Measurements from ENCODE around the gene KRTAP10-6.

The KRTAP10-6 gene

GRCh38 chr21:44618504-44618903 is 26.2 kb upstream of the KRTAP10-6 start:
- WGBS, result 69% methylated on average over 3 of the region's 4 CpGs
- no peaks in the 10 kb centered on the region for H3K27me3 ChIP-seq (ENCODE audit: control insufficient read depth in 1 of 2, insufficient read depth in 1 of 2, low read length in 2 of 2)

GRCh38 chr21:44617071-44617501 is 24.8 kb upstream of the KRTAP10-6 start:
- H3K9ac ChIP-seq (ENCODE audit: low read length), result no peak overlapping the region
- WGBS, result 65% methylated on average over 8 of the region's 8 CpGs

More at GRCh38 chr21:44618504-44618903, 26.2 kb upstream of the KRTAP10-6 start:
- no peaks in the 10 kb centered on the region for H3K36me3 ChIP-seq (ENCODE audit: control insufficient read depth in 1 of 2, insufficient read depth in 2 of 2, low read depth in 1 of 2, low read length in 2 of 2)
- no peak overlapping the region for H2BK12ac ChIP-seq (ENCODE audit: low read length in 2 of 2)
- no peaks in the 10 kb centered on the region for H3K79me1 ChIP-seq (replicated peaks; ENCODE audit: low read length, poor library complexity, severe bottlenecking)
- H3K27ac ChIP-seq (ENCODE audit: low read length, poor library complexity, severe bottlenecking), result no peak overlapping the region
- no peak overlapping the region for H2AK5ac ChIP-seq (ENCODE audit: low read length, severe bottlenecking)
- H3K14ac ChIP-seq (ENCODE audit: low read length in 2 of 2), result no peak overlapping the region
- no peak for DNase-seq
- no peak overlapping the region for H3K9ac ChIP-seq (ENCODE audit: low read length)
- no peak overlapping the region for H2BK15ac ChIP-seq (ENCODE audit: low read depth, poor library complexity, severe bottlenecking)
- H3K4me1 ChIP-seq (ENCODE audit: control insufficient read depth, insufficient read depth, low read depth, low read length), result no peaks in the 10 kb centered on the region
- H3K4ac ChIP-seq (ENCODE audit: low read depth in 1 of 2, low read length in 2 of 2), result no peak overlapping the region
- no peak overlapping the region for H4K8ac ChIP-seq (ENCODE audit: low read length)
- H4K91ac ChIP-seq (ENCODE audit: low read length), result no peak overlapping the region
- no peak overlapping the region for H3K4me3 ChIP-seq (ENCODE audit: insufficient read depth in 1 of 2, low read depth in 1 of 2, low read length in 2 of 2)
- no peak overlapping the region for H3K23ac ChIP-seq (ENCODE audit: low read length in 2 of 2)
- H3K9me3 ChIP-seq (ENCODE audit: control insufficient read depth, low read length), result peaks cover 31% of the 10 kb centered on the region
- H2AFZ ChIP-seq (ENCODE audit: low read depth, low read length), result no peak overlapping the region
- no peak overlapping the region for H2BK5ac ChIP-seq (ENCODE audit: low read depth, low read length, poor library complexity, severe bottlenecking)
- no peak overlapping the region for H3K18ac ChIP-seq (ENCODE audit: low read depth in 1 of 2, low read length in 2 of 2)
- H3K4me2 ChIP-seq (ENCODE audit: low read length, poor library complexity, severe bottlenecking), result no peak overlapping the region
- H2BK120ac ChIP-seq (ENCODE audit: low read depth, low read length), result no peak overlapping the region

GRCh38 chr21:44616591-44616926 is 24.3 kb upstream of the KRTAP10-6 start:
- H3K18ac ChIP-seq (ENCODE audit: low read depth in 1 of 2, low read length in 2 of 2), result no peak overlapping the region
- H3K27me3 ChIP-seq (ENCODE audit: control insufficient read depth in 1 of 2, insufficient read depth in 1 of 2, low read length in 2 of 2), result no peaks in the 10 kb centered on the region
- no peak overlapping the region for H2BK15ac ChIP-seq (ENCODE audit: low read depth, poor library complexity, severe bottlenecking)
- no peak overlapping the region for H2AFZ ChIP-seq (ENCODE audit: low read depth, low read length)
- no peak for DNase-seq
- H3K79me1 ChIP-seq (replicated peaks; ENCODE audit: low read length, poor library complexity, severe bottlenecking), result no peaks in the 10 kb centered on the region
- H3K4me3 ChIP-seq (ENCODE audit: insufficient read depth in 1 of 2, low read depth in 1 of 2, low read length in 2 of 2), result no peak overlapping the region
- H3K9me3 ChIP-seq (ENCODE audit: control insufficient read depth, low read length), result peaks cover 22% of the 10 kb centered on the region
- H3K4me2 ChIP-seq (ENCODE audit: low read length, poor library complexity, severe bottlenecking), result no peak overlapping the region
- H3K4ac ChIP-seq (ENCODE audit: low read depth in 1 of 2, low read length in 2 of 2), result no peak overlapping the region
- H3K4me1 ChIP-seq (ENCODE audit: control insufficient read depth, insufficient read depth, low read depth, low read length), result no peaks in the 10 kb centered on the region
- 87% methylated on average over 16 of the region's 16 CpGs for WGBS
- no peak overlapping the region for H2BK12ac ChIP-seq (ENCODE audit: low read length in 2 of 2)
- no peak overlapping the region for H3K27ac ChIP-seq (ENCODE audit: low read length, poor library complexity, severe bottlenecking)
- no peak overlapping the region for H3K9ac ChIP-seq (ENCODE audit: low read length)
- no peak overlapping the region for H3K23ac ChIP-seq (ENCODE audit: low read length in 2 of 2)
- H2BK120ac ChIP-seq (ENCODE audit: low read depth, low read length), result no peak overlapping the region
- no peaks in the 10 kb centered on the region for H3K36me3 ChIP-seq (ENCODE audit: control insufficient read depth in 1 of 2, insufficient read depth in 2 of 2, low read depth in 1 of 2, low read length in 2 of 2)
- H2AK5ac ChIP-seq (ENCODE audit: low read length, severe bottlenecking), result no peak overlapping the region
- H4K8ac ChIP-seq (ENCODE audit: low read length), result no peak overlapping the region
- no peak overlapping the region for H3K14ac ChIP-seq (ENCODE audit: low read length in 2 of 2)
- no peak overlapping the region for H4K91ac ChIP-seq (ENCODE audit: low read length)
- H2BK5ac ChIP-seq (ENCODE audit: low read depth, low read length, poor library complexity, severe bottlenecking), result no peak overlapping the region

More at GRCh38 chr21:44617071-44617501, 24.8 kb upstream of the KRTAP10-6 start:
- Histone ChIP-seq H4K8ac (ENCODE audit: low read length) (no peak overlapping the region), H3K79me1 (replicated peaks; ENCODE audit: low read length, poor library complexity, severe bottlenecking) (no peaks in the 10 kb centered on the region), H3K14ac (ENCODE audit: low read length in 2 of 2) (peak overlapping the region in 1 of 2 experiments; percentile 20), H4K91ac (ENCODE audit: low read length) (no peak overlapping the region), H2BK15ac (ENCODE audit: low read depth, poor library complexity, severe bottlenecking) (no peak overlapping the region), H3K27ac (ENCODE audit: low read length, poor library complexity, severe bottlenecking) (no peak overlapping the region), H2BK5ac (ENCODE audit: low read depth, low read length, poor library complexity, severe bottlenecking) (no peak overlapping the region), H3K9me3 (ENCODE audit: control insufficient read depth, low read length) (peaks cover 17% of the 10 kb centered on the region), H2BK12ac (ENCODE audit: low read length in 2 of 2) (no peak overlapping the region), H2BK120ac (ENCODE audit: low read depth, low read length) (no peak overlapping the region), H3K4me2 (ENCODE audit: low read length, poor library complexity, severe bottlenecking) (no peak overlapping the region), H3K23ac (ENCODE audit: low read length in 2 of 2) (no peak overlapping the region), H3K4me1 (ENCODE audit: control insufficient read depth, insufficient read depth, low read depth, low read length) (no peaks in the 10 kb centered on the region), H3K18ac (ENCODE audit: low read depth in 1 of 2, low read length in 2 of 2) (no peak overlapping the region), H2AK5ac (ENCODE audit: low read length, severe bottlenecking) (no peak overlapping the region), H3K27me3 (ENCODE audit: control insufficient read depth in 1 of 2, insufficient read depth in 1 of 2, low read length in 2 of 2) (no peaks in the 10 kb centered on the region), H3K4me3 (ENCODE audit: insufficient read depth in 1 of 2, low read depth in 1 of 2, low read length in 2 of 2) (no peak overlapping the region), H2AFZ (ENCODE audit: low read depth, low read length) (no peak overlapping the region), H3K36me3 (ENCODE audit: control insufficient read depth in 1 of 2, insufficient read depth in 2 of 2, low read depth in 1 of 2, low read length in 2 of 2) (no peaks in the 10 kb centered on the region), H3K4ac (ENCODE audit: low read depth in 1 of 2, low read length in 2 of 2) (no peak overlapping the region)
- DNase-seq, result no peak

GRCh38 chr21:44615911-44616590 is 23.7 kb upstream of the KRTAP10-6 start:
- no peak overlapping the region for H3K23ac ChIP-seq (ENCODE audit: low read length in 2 of 2)
- H3K4me1 ChIP-seq (ENCODE audit: control insufficient read depth, insufficient read depth, low read depth, low read length), result no peaks in the 10 kb centered on the region
- no peak overlapping the region for H2AK5ac ChIP-seq (ENCODE audit: low read length, severe bottlenecking)
- H2BK120ac ChIP-seq (ENCODE audit: low read depth, low read length), result no peak overlapping the region
- H3K27me3 ChIP-seq (ENCODE audit: control insufficient read depth in 1 of 2, insufficient read depth in 1 of 2, low read length in 2 of 2), result no peaks in the 10 kb centered on the region
- H2BK5ac ChIP-seq (ENCODE audit: low read depth, low read length, poor library complexity, severe bottlenecking), result no peak overlapping the region
- H3K4ac ChIP-seq (ENCODE audit: low read depth in 1 of 2, low read length in 2 of 2), result no peak overlapping the region
- no peak overlapping the region for H3K14ac ChIP-seq (ENCODE audit: low read length in 2 of 2)
- no peak overlapping the region for H4K8ac ChIP-seq (ENCODE audit: low read length)
- H3K36me3 ChIP-seq (ENCODE audit: control insufficient read depth in 1 of 2, insufficient read depth in 2 of 2, low read depth in 1 of 2, low read length in 2 of 2), result no peaks in the 10 kb centered on the region
- H3K18ac ChIP-seq (ENCODE audit: low read depth in 1 of 2, low read length in 2 of 2), result no peak overlapping the region
- no peak overlapping the region for H3K9ac ChIP-seq (ENCODE audit: low read length)
- H4K91ac ChIP-seq (ENCODE audit: low read length), result no peak overlapping the region
- H3K4me2 ChIP-seq (ENCODE audit: low read length, poor library complexity, severe bottlenecking), result no peak overlapping the region
- WGBS, result 84% methylated on average over 17 of the region's 17 CpGs
- H3K4me3 ChIP-seq (ENCODE audit: insufficient read depth in 1 of 2, low read depth in 1 of 2, low read length in 2 of 2), result no peak overlapping the region
- no peak overlapping the region for H2BK15ac ChIP-seq (ENCODE audit: low read depth, poor library complexity, severe bottlenecking)
- no peak overlapping the region for H2AFZ ChIP-seq (ENCODE audit: low read depth, low read length)
- H3K27ac ChIP-seq (ENCODE audit: low read length, poor library complexity, severe bottlenecking), result no peak overlapping the region
- H3K79me1 ChIP-seq (replicated peaks; ENCODE audit: low read length, poor library complexity, severe bottlenecking), result no peaks in the 10 kb centered on the region
- H2BK12ac ChIP-seq (ENCODE audit: low read length in 2 of 2), result no peak overlapping the region
- peaks cover 24% of the 10 kb centered on the region for H3K9me3 ChIP-seq (ENCODE audit: control insufficient read depth, low read length)
- no peak for DNase-seq
